Ishikawa (cell line): ENCODE data around the gene ADH6.

Experiments used
- CEBPB ChIP-seq: IDR thresholded peaks from 2 replicates; pipeline ENCODE4 v1.6.1; 2012
- CREB1 ChIP-seq: IDR thresholded peaks from 2 replicates; pipeline ENCODE4 v1.6.1; 2012; ENCODE audit warnings: low read depth
- EGR1 ChIP-seq: IDR thresholded peaks from 2 replicates; pipeline ENCODE4 v1.6.1; 2012
- EP300 ChIP-seq: IDR thresholded peaks from 2 replicates; pipeline ENCODE4 v1.6.1; 2012; ENCODE audit warnings: borderline replicate concordance
- FOXM1 ChIP-seq: IDR thresholded peaks from 2 replicates; pipeline ENCODE4 v1.6.1; 2012; ENCODE audit warnings: low read depth, borderline replicate concordance
- MAX ChIP-seq: IDR thresholded peaks from 2 replicates; pipeline ENCODE4 v1.6.1; 2012
- NFIC ChIP-seq: IDR thresholded peaks from 2 replicates; pipeline ENCODE4 v1.6.1; 2012
- RAD21 ChIP-seq: IDR thresholded peaks from 2 replicates; pipeline ENCODE4 v1.6.1; 2012; ENCODE audit warnings: low read depth
- REST ChIP-seq: IDR thresholded peaks from 2 replicates; pipeline ENCODE4 v1.6.1; 2012; ENCODE audit warnings: low read depth, mild to moderate bottlenecking
- TAF1 ChIP-seq: IDR thresholded peaks from 2 replicates; pipeline ENCODE4 v1.6.1; 2012; ENCODE audit warnings: low read depth, mild to moderate bottlenecking
- TCF12 ChIP-seq: IDR thresholded peaks from 2 replicates; pipeline ENCODE4 v1.6.1; 2012; ENCODE audit warnings: low read depth
- TEAD4 ChIP-seq: IDR thresholded peaks from 2 replicates; pipeline ENCODE4 v1.6.1; 2012
- USF1 ChIP-seq: IDR thresholded peaks from 2 replicates; pipeline ENCODE4 v1.6.1; 2012
- YY1 ChIP-seq: IDR thresholded peaks from 2 replicates; pipeline ENCODE4 v1.6.1; 2012; ENCODE audit warnings: low read depth
- ZBTB7A ChIP-seq: IDR thresholded peaks from 2 replicates; pipeline ENCODE4 v1.6.1; 2012; ENCODE audit warnings: low read depth

ADH6 gene

GRCh38 chr4:99201690-99202089 lies 17.4 kb downstream of the ADH6 start:
- TF ChIP-seq EP300 = no peak
- TF ChIP-seq TCF12 = no peak
- no peak for TF ChIP-seq TEAD4
- TF ChIP-seq ZBTB7A = no peak
- no peak for TF ChIP-seq CREB1
- no peak for TF ChIP-seq YY1
- TF ChIP-seq FOXM1 = no peak
- no peak for TF ChIP-seq USF1
- TF ChIP-seq RAD21 = no peak
- TF ChIP-seq EGR1 = no peak
- no peak for TF ChIP-seq REST
- TF ChIP-seq MAX = no peak

- no peak for TF ChIP-seq FOXM1
- TF ChIP-seq TEAD4 = no peak
- TF ChIP-seq MAX = no peak
- no peak for TF ChIP-seq CREB1
These were observed 18.9 kb downstream of the ADH6 start for GRCh38 chr4:99200138-99200537.

GRCh38 chr4:99190336-99190735 lies 28.7 kb downstream of the ADH6 start:
- no peak for TF ChIP-seq FOXM1
- TF ChIP-seq NFIC = no peak
- no peak for TF ChIP-seq CEBPB
- no peak for TF ChIP-seq MAX
- TF ChIP-seq RAD21 = no peak
- TF ChIP-seq TAF1 = no peak
- no peak for TF ChIP-seq TCF12

DNA sequence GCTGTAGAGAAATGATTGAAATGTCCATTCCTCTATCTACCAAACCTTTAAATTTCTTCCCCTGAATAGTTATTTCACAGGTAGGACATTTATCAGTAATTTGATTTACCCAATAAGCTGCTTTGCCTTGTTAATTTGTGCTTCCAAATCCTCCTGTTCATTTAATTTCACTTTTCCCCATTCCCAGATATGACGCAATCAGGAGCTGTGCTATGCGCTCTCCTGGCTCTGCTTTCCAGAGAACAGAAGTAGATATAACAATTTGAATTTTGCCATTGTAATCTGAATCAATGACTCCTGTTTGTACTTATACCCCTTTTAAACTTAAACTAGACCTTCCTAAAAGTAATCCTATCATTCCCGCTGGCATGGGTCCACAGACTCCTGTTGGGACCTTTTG lies 29.1 kb downstream of the ADH6 start:
- TF ChIP-seq CEBPB = peak; percentile 70

- TF ChIP-seq REST (no peak), USF1 (no peak), YY1 (no peak), FOXM1 (no peak), CEBPB (no peak), EGR1 (no peak), NFIC (no peak), TEAD4 (no peak), RAD21 (no peak), TCF12 (no peak), ZBTB7A (no peak)
These were observed 33.0 kb downstream of the ADH6 start for GRCh38 chr4:99186029-99186428.

DNA sequence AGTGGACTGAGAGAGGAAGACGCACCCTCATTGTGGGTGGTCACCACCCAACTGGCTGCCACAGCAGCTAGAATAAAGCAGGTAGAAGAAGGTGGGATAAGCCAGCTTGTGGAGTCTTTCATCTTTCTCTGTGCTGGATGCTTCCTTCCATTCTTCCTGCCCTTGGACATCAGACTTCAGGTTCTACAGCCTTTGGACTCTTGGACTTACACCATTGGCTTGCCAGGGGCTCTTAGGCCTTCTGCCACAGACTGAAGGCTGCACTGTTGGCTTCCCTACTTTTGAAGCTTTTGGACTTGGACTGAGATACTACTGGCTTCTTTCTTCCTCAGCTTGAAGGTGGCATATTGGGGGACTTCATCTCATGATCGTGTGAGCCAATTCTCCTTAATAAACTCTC lies 33.5 kb downstream of the ADH6 start:
- no peak for TF ChIP-seq EGR1
- TF ChIP-seq MAX = no peak
- no peak for TF ChIP-seq CREB1
- TF ChIP-seq REST = no peak
- TF ChIP-seq YY1 = no peak
- TF ChIP-seq CEBPB = no peak
- TF ChIP-seq EP300 = no peak
- TF ChIP-seq TAF1 = no peak
